AG04450 (cell line): ENCODE data around the gene LMF1. TPM values are rescaled to one million over a fixed set of nuclear protein-coding genes. Genes with fewer than 3 reads are reported as not detected.
A peak's percentile ranks its signal among the peaks of the same experiment; 100 is the strongest.

ENCODE experiments used
- CTCF ChIA-PET: fragments of 300-600, 350-600 bp; formaldehyde crosslinking; extraction: SDS; loops from one replicate; lab custom pipeline; 2022; ENCODE audit warnings: antibody characterized with exemption, inconsistent platforms; lab: Charles Lee
- POLR2A ChIA-PET: fragments of 350-600 bp; formaldehyde crosslinking; extraction: SDS; loops from one replicate; lab custom pipeline; 2021; ENCODE audit warnings: antibody characterized with exemption, inconsistent platforms; lab: Yijun Ruan, JAX
- DNase-seq: peaks from one replicate; pipeline ENCODE4 v3.0.0-alpha.2; 2011; ENCODE audit warnings: low read depth, low spot score
- H3K27ac ChIP-seq: one replicate; pipeline ENCODE4 v1.5.1; 2012; ENCODE audit warnings: low read depth, low read length, control low read depth
- H3K27me3 ChIP-seq: one replicate; pipeline ENCODE4 v1.6.0; 2012; ENCODE audit warnings: low read length; ENCODE audit not compliant: control insufficient read depth, insufficient read depth
- H3K4me3 ChIP-seq: 2 replicates; pipeline ENCODE4 v1.5.1; 2011; ENCODE audit warnings: mild to moderate bottlenecking, low read depth, low read length, control low read depth
- H3K9me3 ChIP-seq: 2 replicates; pipeline ENCODE4 v1.5.1; 2012; ENCODE audit warnings: low read length; ENCODE audit not compliant: control insufficient read depth, insufficient read depth
- CTCF ChIP-seq: IDR thresholded peaks from 2 replicates; pipeline ENCODE4 v1.5.1; 2011; ENCODE audit warnings: low read depth, low read length, control low read depth, inconsistent platforms
- polyA plus RNA-seq: library from polyadenylated mRNA; depleted of rRNA; stranded (reverse); fragments of >200 nt; gene quantifications from 2 replicates; pipeline ENCODE4 v1.2.3, GENCODE V29; 2011

Gene LMF1
- polyA plus RNA-seq, 1 experiment, result 11.8 TPM

DNA sequence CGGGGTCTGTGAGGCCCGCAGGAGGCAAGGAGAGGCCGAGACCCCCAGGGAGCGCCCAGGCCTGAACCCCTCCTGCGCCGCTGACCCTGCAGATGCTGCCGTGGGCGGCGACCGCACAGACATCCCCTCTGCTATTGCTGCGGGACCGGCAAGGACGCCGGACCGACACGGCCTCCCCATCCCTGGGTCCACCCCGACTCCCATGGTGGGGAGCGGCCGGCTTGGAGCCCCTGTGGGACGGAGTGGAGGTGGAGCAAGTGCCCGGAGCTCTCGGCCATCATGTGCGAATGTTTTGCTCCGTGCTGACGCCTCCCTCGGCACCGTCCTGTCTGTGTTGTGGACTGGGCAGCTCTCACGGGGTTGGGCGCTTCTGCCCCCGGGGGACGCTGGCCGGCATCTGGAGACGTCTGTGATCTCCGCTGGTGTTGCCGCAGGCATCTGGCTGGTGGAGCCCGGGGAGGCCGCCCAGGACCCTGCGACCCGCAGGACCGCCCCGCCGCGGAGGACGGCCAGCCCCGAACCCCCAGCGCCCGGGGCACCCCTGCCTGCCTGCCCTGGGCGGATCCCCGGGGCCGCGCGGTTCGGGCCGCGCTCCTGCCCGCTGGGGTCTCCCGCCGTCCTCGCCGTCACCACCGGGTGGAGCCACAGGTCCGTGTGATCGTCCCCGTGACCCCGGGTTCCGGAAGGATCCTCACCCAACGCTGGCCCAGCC is 157.4 kb downstream of the LMF1 start:
- CTCF ChIA-PET, result interaction anchor here (0.7 to 1.1 kb wide), 2 partner anchors 243 to 290 kb away, joined by 3 read pairs; no protein-coding TSS in a partner anchor
- POLR2A ChIA-PET, result no interaction called here
- Histone ChIP-seq H3K27ac (no peak overlapping the region), H3K4me3 (peak overlapping the region; percentile 27; the same call in 1 of the 2 replicates), H3K9me3 (peaks cover 28% of the 10 kb centered on the region), H3K27me3 (peaks cover 18% of the 10 kb centered on the region)
- TF ChIP-seq CTCF, result peak; percentile 54
- no peak for DNase-seq

GRCh38 chr16:808085-808386 is 162.7 kb downstream of the LMF1 start:
- Histone ChIP-seq H3K27me3 (peaks cover under 1% of the 10 kb centered on the region), H3K4me3 (peak overlapping the region; percentile 85), H3K27ac (no peak overlapping the region), H3K9me3 (peaks cover 20% of the 10 kb centered on the region)
- ChIA-PET CTCF (no interaction called here), POLR2A (no interaction called here)
- DNase-seq, result no peak
- no peak for TF ChIP-seq CTCF

GRCh38 chr16:807347-808084 is 163.3 kb downstream of the LMF1 start:
- POLR2A ChIA-PET, result no interaction called here
- Histone ChIP-seq H3K27me3 (no peaks in the 10 kb centered on the region), H3K27ac (no peak overlapping the region), H3K9me3 (peaks cover 20% of the 10 kb centered on the region), H3K4me3 (peak overlapping the region; percentile 85)
- peak; percentile 66 for DNase-seq
- CTCF ChIA-PET, result interaction anchor here (1.2 kb wide), 1 partner anchor 250 kb away, joined by 3 read pairs; no protein-coding TSS in a partner anchor
- TF ChIP-seq CTCF, result no peak

GRCh38 chr16:805474-805873 is 165.3 kb downstream of the LMF1 start:
- CTCF ChIA-PET, result no interaction called here
- DNase-seq, result no peak
- TF ChIP-seq CTCF, result no peak
- POLR2A ChIA-PET, result no interaction called here
- Histone ChIP-seq H3K27me3 (peaks cover 16% of the 10 kb centered on the region), H3K4me3 (no peak overlapping the region), H3K9me3 (peaks cover 12% of the 10 kb centered on the region), H3K27ac (no peak overlapping the region)
